ENCODE data around the gene S100A9. TPM values are rescaled to one million over a fixed set of nuclear protein-coding genes. Genes with fewer than 3 reads are reported as not detected.
"Not testable (repeated sequence)": the region's sequence is repeated elsewhere in the genome, so short reads cannot be mapped to it uniquely, and the experiment has no call there.

Gene S100A9
- total RNA-seq, 1 donor from 2014 or later, result 0.91 TPM

- no peaks in the 10 kb centered on the region for H3K36me3 Mint-ChIP-seq (ENCODE audit: insufficient read depth)
- no peaks in the 10 kb centered on the region for H3K4me1 Mint-ChIP-seq (ENCODE audit: low read depth)
- TF ChIP-seq CTCF (IDR thresholded peaks at IDR 0.05; ENCODE audit: unreplicated experiment), result no peak
- H3K27ac Mint-ChIP-seq, result no peak overlapping the region
- no peak for DNase-seq (ENCODE audit: low spot score, unreplicated experiment)
- H3K27me3 Mint-ChIP-seq, result peaks cover 28% of the 10 kb centered on the region
- H3K9me3 Mint-ChIP-seq (ENCODE audit: low read depth), result peaks cover 3% of the 10 kb centered on the region
- H3K4me3 Mint-ChIP-seq (ENCODE audit: low read depth), result no peak overlapping the region
Measured at GRCh38 chr1:153401461-153401860, 43.8 kb downstream of the S100A9 start.

GRCh38 chr1:153402226-153402625 is 44.6 kb downstream of the S100A9 start:
- Mint-ChIP-seq H3K4me3 (ENCODE audit: low read depth) (no peak overlapping the region), H3K36me3 (ENCODE audit: insufficient read depth) (no peaks in the 10 kb centered on the region), H3K27ac (no peak overlapping the region), H3K4me1 (ENCODE audit: low read depth) (no peaks in the 10 kb centered on the region), H3K27me3 (peaks cover 26% of the 10 kb centered on the region), H3K9me3 (ENCODE audit: low read depth) (peaks cover 3% of the 10 kb centered on the region)
- TF ChIP-seq CTCF (IDR thresholded peaks at IDR 0.05; ENCODE audit: unreplicated experiment), result no peak
- no peak for DNase-seq (ENCODE audit: low spot score, unreplicated experiment)

GRCh38 chr1:153403421-153404085 is 45.9 kb downstream of the S100A9 start:
- H3K4me1 Mint-ChIP-seq (ENCODE audit: low read depth), result no peaks in the 10 kb centered on the region
- H3K27ac Mint-ChIP-seq, result no peak overlapping the region
- H3K27me3 Mint-ChIP-seq, result peaks cover 33% of the 10 kb centered on the region
- H3K4me3 Mint-ChIP-seq (ENCODE audit: low read depth), result no peak overlapping the region
- DNase-seq (ENCODE audit: low spot score, unreplicated experiment), result no peak
- no peaks in the 10 kb centered on the region for H3K36me3 Mint-ChIP-seq (ENCODE audit: insufficient read depth)
- TF ChIP-seq CTCF (IDR thresholded peaks at IDR 0.05; ENCODE audit: unreplicated experiment), result no peak
- peaks cover 3% of the 10 kb centered on the region for H3K9me3 Mint-ChIP-seq (ENCODE audit: low read depth)

GRCh38 chr1:153404086-153404635 is 46.5 kb downstream of the S100A9 start:
- no peak overlapping the region for H3K27ac Mint-ChIP-seq
- DNase-seq (ENCODE audit: low spot score, unreplicated experiment), result no peak
- no peak overlapping the region for H3K4me3 Mint-ChIP-seq (ENCODE audit: low read depth)
- H3K9me3 Mint-ChIP-seq (ENCODE audit: low read depth), result peaks cover 3% of the 10 kb centered on the region
- peaks cover 34% of the 10 kb centered on the region for H3K27me3 Mint-ChIP-seq
- no peak for TF ChIP-seq CTCF (IDR thresholded peaks at IDR 0.05; ENCODE audit: unreplicated experiment)
- no peaks in the 10 kb centered on the region for H3K4me1 Mint-ChIP-seq (ENCODE audit: low read depth)
- no peaks in the 10 kb centered on the region for H3K36me3 Mint-ChIP-seq (ENCODE audit: insufficient read depth)

- H3K4me1 Mint-ChIP-seq (ENCODE audit: low read depth), result no peaks in the 10 kb centered on the region
- peaks cover 3% of the 10 kb centered on the region for H3K9me3 Mint-ChIP-seq (ENCODE audit: low read depth)
- DNase-seq (ENCODE audit: low spot score, unreplicated experiment), result no peak
- H3K4me3 Mint-ChIP-seq (ENCODE audit: low read depth), result no peak overlapping the region
- peaks cover 35% of the 10 kb centered on the region for H3K27me3 Mint-ChIP-seq
- H3K36me3 Mint-ChIP-seq (ENCODE audit: insufficient read depth), result no peaks in the 10 kb centered on the region
- H3K27ac Mint-ChIP-seq, result no peak overlapping the region
- TF ChIP-seq CTCF (IDR thresholded peaks at IDR 0.05; ENCODE audit: unreplicated experiment), result peak; percentile 40
Measured at GRCh38 chr1:153404768-153405167, 47.1 kb downstream of the S100A9 start.

- H3K27ac Mint-ChIP-seq; H3K4me1 Mint-ChIP-seq (ENCODE audit: low read depth); H3K36me3 Mint-ChIP-seq (ENCODE audit: insufficient read depth); DNase-seq (ENCODE audit: low spot score, unreplicated experiment); H3K4me3 Mint-ChIP-seq (ENCODE audit: low read depth); H3K9me3 Mint-ChIP-seq (ENCODE audit: low read depth): not testable (repeated sequence)
- peaks cover 35% of the 10 kb centered on the region for H3K27me3 Mint-ChIP-seq
Measured at GRCh38 chr1:153405825-153406599, 48.4 kb downstream of the S100A9 start.

GRCh38 chr1:153407274-153407673 is 49.6 kb downstream of the S100A9 start:
- not testable (repeated sequence) for DNase-seq (ENCODE audit: low spot score, unreplicated experiment); H3K4me3 Mint-ChIP-seq (ENCODE audit: low read depth); H3K4me1 Mint-ChIP-seq (ENCODE audit: low read depth); H3K27ac Mint-ChIP-seq; H3K9me3 Mint-ChIP-seq (ENCODE audit: low read depth); H3K36me3 Mint-ChIP-seq (ENCODE audit: insufficient read depth)
- H3K27me3 Mint-ChIP-seq, result peaks cover 25% of the 10 kb centered on the region

Measured in progenitor cell of endocrine pancreas (in vitro differentiated cells).